Endothelial cell of hepatic sinusoid (primary cell): ENCODE results near the gene WWOX.

Source experiments
- in situ Hi-C: cut with HindIII; loops from 2 replicates; pipeline ENCODE4 v1.10.0; 2017; ENCODE audit warnings: low sequenced_read_pairs

WWOX gene

DNA sequence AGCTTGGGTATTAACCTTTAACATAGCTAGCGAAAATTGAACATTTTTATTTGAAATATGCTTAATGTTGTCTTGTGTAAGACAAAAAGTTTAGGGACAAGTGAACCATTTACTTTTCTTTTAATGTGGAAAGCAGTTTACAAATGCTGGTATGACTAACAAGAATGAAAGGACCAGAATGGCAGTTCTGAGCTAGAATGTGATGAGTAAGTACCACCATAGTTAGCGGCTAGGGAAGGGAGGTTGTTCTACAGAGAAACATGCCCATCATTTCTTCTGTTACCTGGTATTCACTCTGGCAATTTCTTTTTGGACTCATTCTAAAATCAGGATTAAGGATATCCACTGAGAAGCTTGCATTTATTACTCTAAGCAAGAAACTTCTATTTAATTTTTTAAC lies 121.1 kb downstream of the WWOX start:
- in situ Hi-C loops, result no loop called here

DNA sequence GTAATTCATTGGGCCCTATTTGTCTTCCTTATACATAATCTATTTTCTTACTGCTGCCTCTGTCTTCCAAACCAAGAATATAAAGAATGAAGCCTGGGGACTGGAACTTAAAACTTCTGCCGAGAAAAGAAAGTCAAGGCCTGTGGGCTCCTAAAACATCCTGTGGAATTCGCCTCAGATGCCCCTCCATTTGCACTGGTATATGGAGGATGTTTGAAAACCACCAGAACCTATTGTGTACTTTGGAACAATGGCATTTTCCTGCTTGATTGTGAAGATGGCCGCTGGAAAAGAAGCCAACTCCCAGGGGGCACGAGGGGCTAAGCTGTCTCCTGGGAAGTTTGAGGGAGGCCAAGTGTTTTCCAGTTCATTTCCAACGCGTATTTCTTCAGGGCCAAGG lies 122.4 kb downstream of the WWOX start:
- in situ Hi-C loops, result no loop called here

DNA sequence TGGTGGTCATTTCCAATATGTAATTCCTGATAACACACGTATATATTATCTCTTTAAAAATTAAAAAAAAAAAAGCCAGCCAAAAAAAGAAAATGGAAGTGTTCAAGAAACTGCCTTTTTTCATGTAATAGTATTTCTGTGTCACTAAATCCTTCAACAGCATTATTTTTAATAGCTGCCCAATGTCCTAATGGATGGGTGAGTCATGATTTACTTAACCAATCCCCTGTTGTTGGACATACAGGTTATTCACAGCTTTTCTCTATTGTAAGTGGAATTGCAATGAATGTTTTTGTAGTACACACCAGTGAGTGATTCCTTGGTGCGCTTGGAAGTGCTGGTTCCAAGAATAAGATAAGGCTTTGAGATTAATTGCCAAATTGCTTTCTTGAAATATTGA lies 124.9 kb downstream of the WWOX start:
- in situ Hi-C loops, result no loop called here

DNA sequence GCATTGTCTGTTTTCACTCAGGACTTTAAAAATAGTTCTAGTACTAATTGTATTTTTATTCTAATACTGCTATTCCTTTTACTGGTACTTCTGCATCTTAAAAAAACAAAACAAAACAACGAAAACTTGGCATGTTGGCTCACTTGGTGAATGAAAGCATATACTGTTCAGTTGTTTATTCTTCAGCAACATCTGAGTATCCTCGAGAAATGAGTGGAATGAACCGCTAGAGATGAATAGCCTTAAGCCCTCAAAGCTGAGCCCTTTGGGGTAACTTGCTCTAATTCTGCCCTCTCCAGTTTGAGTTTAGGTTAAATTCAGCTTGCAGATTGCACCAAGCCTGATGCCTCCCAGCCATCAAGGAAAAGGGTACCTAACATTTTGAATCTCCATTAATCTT lies 126.5 kb downstream of the WWOX start:
- in situ Hi-C loops, result no loop called here

DNA sequence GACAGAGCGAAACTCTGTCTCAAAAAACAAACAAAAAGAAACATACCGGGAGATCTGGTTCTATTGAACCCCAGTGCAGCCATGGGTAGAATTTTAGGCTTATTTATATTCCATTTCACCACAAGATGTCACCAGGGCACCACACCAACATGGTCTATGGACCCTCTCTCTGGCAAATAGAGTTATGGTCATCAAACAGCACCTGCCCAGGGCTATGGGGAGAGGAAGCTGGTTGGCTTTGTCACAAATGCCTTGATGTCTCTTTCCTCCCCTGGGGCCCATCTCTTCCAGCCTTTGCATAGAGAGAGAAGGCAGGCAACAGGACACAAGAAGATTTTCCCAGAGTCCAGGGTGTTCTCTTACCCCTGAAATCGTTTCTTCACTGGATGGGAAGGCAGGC lies 128.4 kb downstream of the WWOX start:
- in situ Hi-C loops, result no loop called here

DNA sequence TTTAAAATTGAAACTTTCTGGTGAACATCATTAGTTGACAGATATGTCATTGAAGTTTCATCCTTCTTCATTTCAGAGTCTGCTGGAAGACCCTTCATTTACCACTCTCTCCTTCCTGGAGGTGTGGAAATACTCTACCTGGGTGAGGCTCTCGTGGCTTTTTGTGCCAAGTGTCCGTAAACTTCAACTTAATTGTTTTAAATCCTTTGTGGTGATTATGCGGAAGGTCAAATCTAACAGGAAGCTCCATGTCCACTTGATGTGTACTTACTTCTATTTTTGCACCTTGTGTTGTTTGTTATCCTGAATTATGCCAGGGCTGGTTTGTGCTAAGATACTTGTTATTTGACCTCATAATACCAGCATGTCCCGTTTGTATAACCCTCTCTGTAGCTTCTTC lies 129.2 kb downstream of the WWOX start:
- in situ Hi-C loops, result no loop called here

DNA sequence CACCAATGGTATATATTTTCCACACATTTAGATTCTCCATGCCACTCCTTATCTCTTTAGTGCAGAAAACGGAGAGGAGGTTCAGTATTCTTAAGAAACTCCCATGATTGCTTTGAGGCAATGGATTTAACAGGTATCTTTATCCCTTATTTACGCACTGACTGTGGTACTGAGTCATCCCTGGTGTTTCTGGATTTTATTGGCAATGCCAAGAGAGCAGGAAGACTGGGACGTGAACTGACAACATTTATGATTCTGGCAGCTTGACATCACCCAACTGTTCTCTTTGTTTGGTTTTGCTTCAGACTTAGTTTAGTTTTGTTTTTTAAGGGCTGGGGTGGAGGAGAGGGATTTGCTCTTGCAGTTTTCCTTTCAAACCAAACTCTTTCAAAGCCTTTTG lies 131.4 kb downstream of the WWOX start:
- in situ Hi-C loops, result no loop called here

DNA sequence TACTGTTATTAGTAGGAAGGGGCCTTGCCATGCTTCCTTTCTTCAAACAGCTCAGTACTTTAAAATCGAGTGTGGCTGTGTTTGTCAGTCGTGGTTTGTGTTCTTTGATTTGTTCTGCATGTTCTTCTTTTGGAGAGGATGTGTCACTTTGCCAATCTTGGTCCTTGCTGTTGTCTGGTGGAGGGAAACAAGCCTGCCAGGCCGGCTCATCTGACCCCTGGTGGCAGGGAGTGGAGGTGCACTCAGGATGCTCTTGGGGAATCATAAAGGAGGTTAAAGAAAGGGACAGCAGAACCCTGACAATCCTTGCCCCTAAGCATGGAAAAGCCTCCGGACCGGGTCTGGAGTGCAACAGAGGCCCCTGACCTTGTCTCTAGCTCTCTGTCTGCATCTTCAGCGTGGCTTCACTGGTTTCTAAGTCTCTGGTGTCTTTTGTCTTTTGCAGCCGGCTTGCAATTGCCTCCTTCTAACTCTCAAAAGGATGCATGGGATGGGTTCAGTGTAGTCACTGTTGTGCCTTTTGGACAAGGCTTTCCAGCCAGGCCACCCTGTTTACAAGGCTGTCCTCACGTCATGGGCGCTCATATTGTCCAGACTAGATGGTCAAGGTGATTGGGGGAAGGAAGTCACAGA lies 135.8 kb downstream of the WWOX start:
- in situ Hi-C loops, result no loop called here

DNA sequence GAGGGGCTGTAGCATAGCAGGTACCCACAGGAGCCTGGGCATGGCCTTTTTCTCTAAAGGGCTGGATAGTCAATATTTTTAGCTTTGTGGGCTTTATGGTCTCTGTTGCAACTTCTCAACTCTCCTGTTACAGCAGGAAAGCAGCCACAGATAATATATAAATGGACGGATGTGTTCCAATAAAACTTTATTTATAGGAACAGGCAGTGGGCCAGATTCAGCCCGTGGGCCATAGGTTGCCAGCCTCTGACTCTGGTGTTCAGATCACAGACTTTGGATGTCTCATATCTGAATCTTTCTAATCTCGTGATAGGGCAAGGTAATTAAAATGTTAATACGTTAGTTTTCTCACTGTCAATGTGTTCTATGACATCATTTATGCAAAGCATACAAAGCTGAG lies 136.4 kb downstream of the WWOX start:
- in situ Hi-C loops, result no loop called here

DNA sequence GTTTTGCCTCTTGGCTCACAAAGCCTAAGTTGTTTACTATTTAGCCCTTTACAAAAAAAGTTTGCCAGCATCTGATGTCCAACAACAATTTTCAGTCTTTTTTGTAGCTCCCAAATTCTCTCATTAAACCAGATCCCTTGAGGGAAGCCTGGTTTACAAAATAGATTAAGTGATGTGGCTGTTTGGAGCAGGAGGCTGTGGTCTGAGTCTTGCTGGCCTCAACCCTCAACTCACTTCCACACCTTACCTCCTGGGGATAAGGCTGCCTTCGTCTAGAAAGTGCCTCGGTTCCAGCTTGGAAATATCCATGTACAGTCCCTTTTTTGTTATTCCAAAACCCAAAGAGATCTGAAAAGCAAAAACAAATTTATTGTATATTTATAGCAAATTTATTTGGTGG lies 138.4 kb downstream of the WWOX start:
- in situ Hi-C loops, result no loop called here

DNA sequence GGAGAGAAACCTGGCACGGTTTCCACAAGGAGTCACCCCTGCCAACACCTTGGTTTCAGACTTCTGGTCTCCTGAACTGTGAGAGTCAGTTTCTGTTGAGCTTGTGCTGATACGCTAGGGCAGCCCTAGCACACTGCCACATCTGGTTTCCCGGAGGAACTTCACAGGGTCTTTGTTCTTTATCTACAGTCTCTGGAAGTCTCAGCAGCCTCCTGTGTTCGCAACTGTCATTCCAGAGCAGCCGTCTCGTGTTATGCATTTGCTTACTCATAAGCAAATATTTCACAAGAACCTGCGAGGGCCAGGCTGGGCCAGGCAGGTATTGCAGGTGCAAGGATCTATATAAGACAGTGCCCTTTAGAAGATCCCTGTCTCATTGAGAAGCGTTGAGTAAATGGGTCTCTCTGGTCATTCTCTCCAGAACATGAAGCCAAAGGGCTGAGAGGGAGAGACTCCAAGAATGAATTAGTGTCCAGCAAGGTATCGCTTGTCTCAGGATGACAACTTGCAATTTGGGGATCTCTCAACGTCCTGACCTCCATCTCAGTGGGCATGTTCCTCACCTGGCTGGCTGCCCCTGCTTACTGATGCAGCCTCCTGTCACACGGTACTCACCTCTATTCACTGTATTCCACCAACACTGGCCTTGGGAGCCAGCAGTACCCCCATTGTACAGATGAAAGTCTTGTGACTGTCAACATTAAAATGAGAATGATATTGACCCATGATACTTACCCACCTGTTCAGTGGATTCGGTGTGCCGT lies 141.2 kb downstream of the WWOX start:
- in situ Hi-C loops, result no loop called here

DNA sequence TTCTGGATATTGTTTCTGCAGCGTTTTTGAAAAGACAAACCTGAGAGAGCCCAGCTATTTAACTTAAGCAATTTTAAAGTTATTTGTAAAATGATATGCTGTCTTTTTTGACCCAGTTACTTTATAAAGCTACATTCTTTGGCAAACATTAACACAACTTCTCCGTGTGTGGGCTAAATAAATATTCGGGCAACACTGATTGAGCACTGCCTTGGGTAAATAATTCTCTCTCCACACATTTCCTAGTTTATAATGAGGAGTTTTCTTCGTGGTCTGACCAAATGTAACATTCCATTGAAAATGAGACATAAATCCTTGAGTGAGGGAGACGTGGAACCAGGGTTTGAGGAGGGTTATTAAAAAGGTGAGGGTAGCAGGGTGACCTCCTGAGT lies 142.8 kb downstream of the WWOX start:
- in situ Hi-C loops, result no loop called here

DNA sequence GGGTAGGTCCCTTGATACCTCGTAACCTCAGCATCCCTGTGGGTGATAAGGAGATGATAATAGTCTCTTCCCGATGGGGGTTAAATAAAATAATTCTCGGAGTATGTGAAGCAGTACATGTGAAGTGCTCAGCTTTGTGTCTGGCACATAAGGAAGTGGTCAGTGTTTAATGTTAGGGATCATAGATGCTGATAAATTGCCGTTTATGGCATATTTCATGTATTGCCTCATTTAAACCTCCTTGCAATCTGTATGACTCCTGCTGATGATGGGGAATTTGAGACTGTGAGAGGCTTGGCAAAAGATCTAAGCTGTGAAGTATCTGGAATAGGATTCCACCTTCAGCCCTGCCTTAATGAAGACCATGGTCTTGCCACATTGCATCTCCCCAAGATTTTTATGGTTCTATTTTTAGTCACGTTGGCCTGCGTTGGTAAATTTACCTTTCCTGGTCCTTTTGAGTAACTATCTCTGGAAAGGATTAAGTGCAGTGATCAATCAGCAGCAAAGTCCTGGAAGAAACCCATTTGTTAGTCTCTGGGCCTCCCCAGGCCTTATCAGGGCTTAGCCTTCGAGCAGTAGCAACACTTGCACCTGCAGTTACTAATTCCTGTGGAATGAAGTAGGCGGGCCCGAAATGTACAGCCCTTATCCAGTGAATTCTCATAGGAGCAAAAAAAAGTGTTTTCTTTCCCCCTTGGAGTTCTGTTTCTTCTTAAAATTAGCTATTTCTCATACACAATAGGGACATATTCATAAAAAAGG lies 144.9 kb downstream of the WWOX start:
- in situ Hi-C loops, result no loop called here

DNA sequence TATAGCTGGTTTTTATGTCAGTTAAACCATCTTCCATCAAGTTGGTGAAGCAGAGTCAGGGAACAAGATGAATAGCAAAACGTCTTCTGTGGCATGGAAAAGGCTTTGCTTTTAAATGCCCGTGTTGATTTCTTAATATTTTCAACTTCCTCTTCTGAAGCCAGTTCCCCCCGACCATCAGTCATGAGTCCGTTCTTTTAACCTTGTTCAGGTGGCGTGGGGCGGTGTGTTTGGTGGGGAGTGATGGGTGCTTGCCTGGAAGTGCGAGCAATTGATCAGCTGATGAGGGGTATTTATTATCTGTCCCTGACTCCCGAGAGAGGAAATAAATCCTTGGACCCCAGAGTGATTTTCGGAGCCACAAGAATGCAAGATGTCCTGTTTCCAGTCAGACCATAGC lies 147.1 kb downstream of the WWOX start:
- in situ Hi-C loops, result no loop called here

DNA sequence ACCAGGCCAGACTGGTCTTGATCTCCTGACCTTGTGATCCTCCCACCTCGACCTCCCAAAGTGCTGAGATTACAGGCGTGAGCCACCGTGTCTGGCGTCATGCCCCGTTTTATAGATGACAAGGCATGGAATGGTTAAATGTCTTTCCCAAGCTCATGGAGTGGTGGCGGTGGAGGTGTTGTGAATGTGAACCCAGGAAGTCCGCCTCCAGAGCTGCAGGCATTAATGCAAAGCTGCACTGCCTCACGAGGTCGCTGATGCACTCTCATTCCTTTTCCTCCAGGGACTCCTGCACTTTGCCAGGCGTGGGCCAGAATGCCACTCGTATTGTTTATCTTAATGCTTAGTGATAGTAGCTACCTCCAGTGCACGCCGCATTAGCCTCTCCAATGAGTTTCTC lies 149.6 kb downstream of the WWOX start:
- in situ Hi-C loops, result no loop called here

DNA sequence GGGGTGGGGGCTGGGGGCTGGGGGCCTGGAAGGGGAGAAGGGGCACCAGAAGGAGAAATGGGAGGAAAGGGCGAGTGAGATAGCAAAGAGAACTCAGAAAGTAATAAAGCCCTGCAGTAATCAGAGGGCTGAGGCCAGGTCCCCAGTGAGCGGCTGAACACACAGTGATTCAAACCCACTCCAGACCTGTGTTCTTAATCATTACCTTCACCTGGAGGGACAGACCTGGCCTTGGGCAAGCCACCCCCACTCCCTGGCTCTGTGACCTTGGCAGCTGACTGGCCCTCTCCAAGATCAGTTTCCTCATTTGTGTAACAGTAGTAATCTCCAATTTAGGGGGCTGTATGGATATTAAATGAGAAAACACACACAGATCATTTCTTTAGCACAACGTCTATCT lies 150.4 kb downstream of the WWOX start:
- in situ Hi-C loops, result loop anchor here (5.0 kb wide), 1 partner anchor 48 kb away; no protein-coding TSS in a partner anchor

DNA sequence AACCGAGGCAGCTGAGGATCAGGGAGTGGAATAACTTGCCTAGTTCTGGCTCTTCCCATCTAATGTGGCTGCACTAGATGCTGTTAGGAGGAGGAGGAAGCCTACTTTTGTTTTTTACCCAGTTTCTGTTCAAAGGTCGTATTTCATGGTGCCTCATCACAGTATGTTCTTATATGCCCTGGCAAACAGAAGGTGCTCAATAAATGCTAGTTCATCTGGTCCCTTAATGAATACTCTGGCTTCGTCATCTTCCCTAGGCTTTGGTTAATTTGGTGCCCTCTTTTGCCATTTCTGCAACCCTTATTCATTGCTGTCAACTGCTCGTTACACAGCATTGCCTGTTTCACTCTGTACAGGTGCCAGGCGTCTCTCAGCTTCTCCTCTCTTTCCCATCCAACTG lies 151.7 kb downstream of the WWOX start:
- in situ Hi-C loops, result loop anchor here (5.0 kb wide), 1 partner anchor 49 kb away; no protein-coding TSS in a partner anchor

DNA sequence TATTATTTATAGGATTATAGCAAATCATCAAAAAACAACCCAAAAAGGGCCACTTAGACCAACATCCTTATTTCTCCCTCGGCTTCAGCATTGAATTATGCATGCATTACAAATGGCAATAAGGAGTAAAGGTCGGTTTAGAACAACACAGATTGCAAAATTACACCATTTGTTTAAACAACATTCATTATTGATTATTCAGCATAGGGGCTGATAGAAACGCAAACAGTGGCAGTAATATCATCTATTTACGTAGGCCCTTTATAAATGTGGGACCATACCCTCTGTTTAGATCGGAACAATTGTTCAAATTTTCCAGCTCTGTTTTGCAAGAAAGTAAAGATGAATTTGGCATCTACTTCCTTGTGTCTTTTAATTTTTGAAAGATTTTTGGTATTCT lies 153.3 kb downstream of the WWOX start:
- in situ Hi-C loops, result loop anchor here (5.0 kb wide), 1 partner anchor 50 kb away; no protein-coding TSS in a partner anchor

DNA sequence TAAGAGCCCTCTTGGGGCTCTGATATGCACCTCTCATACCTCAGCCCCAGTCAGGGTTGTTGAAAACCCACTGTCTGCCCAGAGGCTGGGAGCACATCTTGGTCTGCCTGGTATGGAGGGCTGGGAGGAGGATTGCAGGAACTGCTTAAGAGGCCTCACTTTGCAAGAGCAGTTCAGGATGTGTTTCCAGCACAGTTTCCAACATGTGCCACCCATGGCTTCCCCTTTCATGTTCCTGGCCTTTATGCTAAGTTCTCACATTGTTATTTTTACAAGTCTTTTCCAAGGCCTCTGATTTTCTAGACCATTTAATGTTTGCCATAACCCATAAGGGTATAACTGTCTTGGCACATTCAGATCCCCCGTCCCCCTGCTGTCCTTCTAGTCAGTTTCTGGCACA lies 155.4 kb downstream of the WWOX start:
- in situ Hi-C loops, result loop anchor here (5.0 kb wide), 1 partner anchor 53 kb away; no protein-coding TSS in a partner anchor

DNA sequence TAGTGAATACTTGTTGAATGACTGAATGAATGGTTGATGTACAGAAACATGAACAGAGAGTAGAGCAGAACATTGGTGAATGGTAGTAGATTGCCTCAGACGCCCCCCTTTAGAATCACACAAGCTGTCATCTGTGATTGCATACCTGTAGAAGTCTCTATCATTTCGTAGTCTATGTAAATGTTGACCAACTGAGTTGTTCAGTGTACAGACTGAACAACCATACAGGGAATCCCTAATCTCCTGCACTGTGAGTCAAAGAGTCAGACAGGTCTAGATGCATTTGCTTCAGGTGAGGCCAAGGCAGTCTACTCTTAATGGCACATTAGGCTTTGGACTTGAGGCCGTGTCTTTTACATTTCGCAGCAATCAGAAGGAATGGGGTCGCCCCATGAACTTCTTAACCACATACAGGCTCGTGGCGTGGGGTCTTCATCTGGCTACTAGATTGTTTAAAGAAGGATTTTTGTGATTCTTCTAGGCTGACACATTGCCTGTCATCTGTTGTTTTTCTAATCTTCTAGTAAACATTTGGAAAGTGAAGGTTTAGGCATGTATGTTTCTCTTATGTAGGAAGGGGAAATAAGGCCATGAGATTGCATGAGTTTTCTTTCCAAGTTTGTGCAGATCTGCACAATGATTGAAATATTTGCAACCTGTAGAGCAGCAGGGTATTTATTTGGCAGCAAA lies 157.4 kb downstream of the WWOX start:
- in situ Hi-C loops, result no loop called here

DNA sequence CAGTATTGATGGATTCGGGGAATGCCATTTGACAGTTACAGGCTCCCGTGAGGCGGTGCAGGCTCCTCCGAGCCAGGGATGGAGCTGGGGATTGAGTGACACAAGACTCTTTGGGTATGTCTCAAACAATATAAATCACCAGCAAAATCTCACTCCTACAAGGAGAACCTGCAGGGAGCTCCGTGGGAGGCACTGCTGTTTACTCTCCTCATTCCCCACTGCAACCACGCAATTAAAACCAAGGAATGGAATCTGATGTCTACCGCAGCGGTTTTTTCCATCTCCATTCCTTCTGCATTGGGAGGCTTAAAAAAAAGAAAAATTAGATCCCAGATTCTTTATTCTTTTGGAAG lies 157.9 kb downstream of the WWOX start:
- in situ Hi-C loops, result no loop called here
